ENCODE data around the gene SERPINE3. TPM values are rescaled to one million over a fixed set of nuclear protein-coding genes. Genes with fewer than 3 reads are reported as not detected.

Gene SERPINE3
- total RNA-seq (2014; rRNA removed; shearing (Covaris generic)) (not detected in 2 replicates), total RNA-seq (2022) (not detected in 2 replicates), Bru-seq, nascent RNA (percentile 8 among the genes with signal in this experiment), BruChase-seq, experiment 1, labeled RNA remaining after a 6-hour chase (not detected), BruChase-seq, experiment 2, labeled RNA remaining after a 2-hour chase (percentile 5 among the genes with signal in this experiment)
- long read RNA-seq, partial matches to known transcripts, result 0 of 2 reads
- long read RNA-seq, other reads (novel, unspliced or antisense), result 2 of 2 reads

DNA sequence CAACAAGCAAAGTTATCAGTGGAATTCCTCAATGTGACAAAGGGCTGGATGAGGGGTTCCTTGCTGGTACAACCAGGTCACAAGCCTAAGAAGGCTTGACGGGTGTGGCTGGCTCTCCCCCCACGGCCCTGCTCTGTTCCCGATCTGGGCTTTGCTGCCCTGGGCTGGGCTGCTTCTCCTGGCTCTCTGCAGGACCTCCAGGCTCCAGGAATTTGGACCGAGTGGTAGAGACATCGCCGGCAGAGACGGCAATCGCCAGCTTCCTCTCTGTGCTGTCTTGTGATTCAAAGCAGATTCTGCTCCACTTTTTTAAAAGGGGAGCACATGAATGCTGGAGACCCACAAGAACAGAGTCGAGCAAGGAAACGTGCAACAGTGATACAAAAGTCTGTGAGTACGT, at the start of gene SERPINE3:
SERPINE3 (plus strand) TSS at position 338 of the 400 bp plus-strand sequence. CDS start 1,401 bp downstream, outside the sequence.
- TF ChIP-seq, protein P1, sequence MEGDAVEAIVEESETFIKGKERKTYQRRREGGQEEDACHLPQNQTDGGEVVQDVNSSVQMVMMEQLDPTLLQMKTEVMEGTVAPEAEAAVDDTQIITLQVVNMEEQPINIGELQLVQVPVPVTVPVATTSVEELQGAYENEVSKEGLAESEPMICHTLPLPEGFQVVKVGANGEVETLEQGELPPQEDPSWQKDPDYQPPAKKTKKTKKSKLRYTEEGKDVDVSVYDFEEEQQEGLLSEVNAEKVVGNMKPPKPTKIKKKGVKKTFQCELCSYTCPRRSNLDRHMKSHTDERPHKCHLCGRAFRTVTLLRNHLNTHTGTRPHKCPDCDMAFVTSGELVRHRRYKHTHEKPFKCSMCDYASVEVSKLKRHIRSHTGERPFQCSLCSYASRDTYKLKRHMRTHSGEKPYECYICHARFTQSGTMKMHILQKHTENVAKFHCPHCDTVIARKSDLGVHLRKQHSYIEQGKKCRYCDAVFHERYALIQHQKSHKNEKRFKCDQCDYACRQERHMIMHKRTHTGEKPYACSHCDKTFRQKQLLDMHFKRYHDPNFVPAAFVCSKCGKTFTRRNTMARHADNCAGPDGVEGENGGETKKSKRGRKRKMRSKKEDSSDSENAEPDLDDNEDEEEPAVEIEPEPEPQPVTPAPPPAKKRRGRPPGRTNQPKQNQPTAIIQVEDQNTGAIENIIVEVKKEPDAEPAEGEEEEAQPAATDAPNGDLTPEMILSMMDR (conservative IDR thresholded peaks at IDR 0.05; ENCODE audit: low read length), result no peak
- TF ChIP-seq EZH2phosphoT487 (IDR thresholded peaks at IDR 0.05; ENCODE audit: borderline replicate concordance, low read depth, low read length), result no peak

DNA sequence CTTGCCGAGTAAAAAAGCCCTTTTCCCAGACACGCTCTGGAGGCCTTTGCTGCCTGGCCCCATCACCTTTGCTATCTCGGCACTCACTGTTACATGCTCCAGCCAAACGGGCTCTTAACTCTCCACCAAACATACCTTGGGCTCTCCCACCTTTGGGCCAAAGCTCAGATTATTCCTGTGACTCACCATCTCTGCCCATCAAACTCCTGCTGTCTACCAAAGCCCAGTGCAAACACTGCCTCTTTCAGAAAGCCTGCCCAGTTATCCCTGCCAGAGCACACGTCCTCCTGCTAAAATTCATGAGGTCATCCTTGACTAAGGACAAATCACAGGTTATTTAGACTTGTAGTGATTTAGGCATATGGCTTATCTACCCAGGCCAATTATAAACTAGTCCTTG, 48.1 kb upstream of the SERPINE3 start:
- Histone ChIP-seq H3K4me3 (ENCODE audit: low read depth, low read length, poor library complexity, severe bottlenecking) (no peak overlapping the region), H3K9me3 (ENCODE audit: low read length) (no peaks in the 10 kb centered on the region), H3K27ac (ENCODE audit: low read depth, low read length, poor library complexity, severe bottlenecking) (no peak overlapping the region), H2AFZ (ENCODE audit: low read length) (no peak overlapping the region), H3K36me3 (ENCODE audit: insufficient read depth, low read length) (no peaks in the 10 kb centered on the region), H3K4me2 (ENCODE audit: low read length) (no peak overlapping the region), H4K20me1 (ENCODE audit: insufficient read depth, low read length) (no peaks in the 10 kb centered on the region), H3K9me2 (ENCODE audit: insufficient read depth, low read length) (no peaks in the 10 kb centered on the region), H3K79me2 (ENCODE audit: insufficient read depth, low read depth, low read length) (no peaks in the 10 kb centered on the region), H3K4me1 (ENCODE audit: insufficient read depth, low read length, poor library complexity, severe bottlenecking) (no peaks in the 10 kb centered on the region)
- BruUV-seq (replicated peaks), result no TSS peak
- DNase-seq (ENCODE audit: low spot score), result no peak
- intact Hi-C loops (cut with micrococcal nuclease; ENCODE audit: unreplicated experiment), result no loop called here
- ChIA-PET POLR2A (no interaction called here), CTCF (ENCODE audit: unreplicated experiment) (no interaction called here)
- TF ChIP-seq, protein P1 (conservative IDR thresholded peaks at IDR 0.05; ENCODE audit: low read length), result no peak
- no peak for TF ChIP-seq EZH2phosphoT487 (IDR thresholded peaks at IDR 0.05; ENCODE audit: borderline replicate concordance, low read depth, low read length)

More for the DNA sequence above, at the start of gene SERPINE3:
- POLR2A ChIA-PET, result no interaction called here
- CTCF ChIA-PET (ENCODE audit: unreplicated experiment), result no interaction called here
- intact Hi-C loops (cut with micrococcal nuclease; ENCODE audit: unreplicated experiment), result no loop called here
- no peaks in the 10 kb centered on the region for H3K9me2 ChIP-seq (ENCODE audit: insufficient read depth, low read length)
- H3K4me1 ChIP-seq (ENCODE audit: insufficient read depth, low read length, poor library complexity, severe bottlenecking), result no peaks in the 10 kb centered on the region
- no peaks in the 10 kb centered on the region for H3K79me2 ChIP-seq (ENCODE audit: insufficient read depth, low read depth, low read length)
- DNase-seq (ENCODE audit: low spot score), result no peak
- H2AFZ ChIP-seq (ENCODE audit: low read length), result no peak within 1 kb of the TSS
- H3K9me3 ChIP-seq (ENCODE audit: low read length), result no peaks in the 10 kb centered on the region
- no peak within 1 kb of the TSS for H3K4me2 ChIP-seq (ENCODE audit: low read length)
- H3K27ac ChIP-seq (ENCODE audit: low read depth, low read length, poor library complexity, severe bottlenecking), result no peak within 1 kb of the TSS
- H3K36me3 ChIP-seq (ENCODE audit: insufficient read depth, low read length), result no peaks in the 10 kb centered on the region
- BruUV-seq (replicated peaks), result no TSS peak
- H3K4me3 ChIP-seq (ENCODE audit: low read depth, low read length, poor library complexity, severe bottlenecking), result no peak within 1 kb of the TSS
- H4K20me1 ChIP-seq (ENCODE audit: insufficient read depth, low read length), result no peaks in the 10 kb centered on the region

DNA sequence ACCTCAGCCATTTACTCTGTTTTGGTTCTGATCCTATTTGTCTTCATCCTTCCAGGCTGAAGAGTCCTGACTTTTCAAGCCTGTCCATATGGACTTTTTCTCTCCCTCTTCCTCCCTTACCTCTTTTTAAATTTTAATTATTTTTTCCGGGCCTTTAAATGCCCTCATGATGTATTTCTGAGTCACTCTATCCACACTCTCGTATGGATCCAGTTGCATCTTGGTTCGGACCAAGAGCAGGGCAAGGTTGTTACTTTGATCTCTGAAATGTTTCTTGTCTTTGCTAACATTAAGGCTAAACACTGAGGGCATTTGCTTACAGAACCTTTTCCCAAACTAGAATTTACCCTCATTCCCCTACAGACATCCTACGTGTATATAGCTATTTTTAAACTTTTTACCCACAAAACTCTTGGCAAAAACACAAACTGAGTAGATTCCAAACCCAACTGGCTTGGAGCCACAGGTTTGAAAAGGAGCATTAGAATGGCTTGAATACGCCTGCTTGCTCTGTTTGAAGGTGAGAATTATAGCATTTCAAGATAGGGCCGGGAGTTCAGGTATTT, 47.4 kb upstream of the SERPINE3 start:
- Histone ChIP-seq H3K36me3 (ENCODE audit: insufficient read depth, low read length) (no peaks in the 10 kb centered on the region), H3K4me1 (ENCODE audit: insufficient read depth, low read length, poor library complexity, severe bottlenecking) (no peaks in the 10 kb centered on the region), H4K20me1 (ENCODE audit: insufficient read depth, low read length) (no peaks in the 10 kb centered on the region), H3K9me2 (ENCODE audit: insufficient read depth, low read length) (no peaks in the 10 kb centered on the region), H3K27ac (ENCODE audit: low read depth, low read length, poor library complexity, severe bottlenecking) (no peak overlapping the region), H2AFZ (ENCODE audit: low read length) (no peak overlapping the region), H3K79me2 (ENCODE audit: insufficient read depth, low read depth, low read length) (no peaks in the 10 kb centered on the region), H3K4me3 (ENCODE audit: low read depth, low read length, poor library complexity, severe bottlenecking) (no peak overlapping the region), H3K9me3 (ENCODE audit: low read length) (no peaks in the 10 kb centered on the region), H3K4me2 (ENCODE audit: low read length) (no peak overlapping the region)
- ChIA-PET CTCF (ENCODE audit: unreplicated experiment) (no interaction called here), POLR2A (no interaction called here)
- DNase-seq (ENCODE audit: low spot score), result no peak
- no TSS peak for BruUV-seq (replicated peaks)
- TF ChIP-seq, protein P1 (conservative IDR thresholded peaks at IDR 0.05; ENCODE audit: low read length), result no peak
- TF ChIP-seq EZH2phosphoT487 (IDR thresholded peaks at IDR 0.05; ENCODE audit: borderline replicate concordance, low read depth, low read length), result no peak
- intact Hi-C loops (cut with micrococcal nuclease; ENCODE audit: unreplicated experiment), result no loop called here
